HL-60 (cell line): ENCODE results near the gene SAP30L.

Experiments used
- DNase-seq, 2 experiments: peaks; one replicate each; pipeline ENCODE4 v3.0.0-alpha.2; 2010 to 2020; ENCODE audit warnings: low read depth in 1 of 2, low spot score in 1 of 2
- H3K27ac ChIP-seq: fragments of 250-450 bp; sonication (Bioruptor Pico); replicated peaks from 2 replicates; pipeline ENCODE4 v1.5.1; 2020; ENCODE audit warnings: mild to moderate bottlenecking, moderate library complexity
- H3K27me3 ChIP-seq: fragments of 250-450 bp; sonication (Bioruptor Pico); 2 replicates; pipeline ENCODE4 v1.5.1; 2021; ENCODE audit warnings: mild to moderate bottlenecking, moderate library complexity; ENCODE audit not compliant: insufficient read depth, poor library complexity, severe bottlenecking
- H3K4me3 ChIP-seq: replicated peaks from 2 replicates; pipeline ENCODE4 v1.5.1; 2011; ENCODE audit warnings: mild to moderate bottlenecking, control low read depth, low read length; ENCODE audit not compliant: insufficient read depth
- GABPA ChIP-seq: IDR thresholded peaks from 2 replicates; pipeline ENCODE4 v1.6.1; 2012; ENCODE audit warnings: low read depth
- POLR2AphosphoS5 ChIP-seq: IDR thresholded peaks from 2 replicates; pipeline ENCODE4 v1.6.1; 2012; ENCODE audit warnings: low read depth
- SPI1 ChIP-seq: IDR thresholded peaks from 2 replicates; pipeline ENCODE4 v1.6.1; 2012; ENCODE audit warnings: low read depth, mild to moderate bottlenecking, borderline replicate concordance
- TF ChIP-seq, protein P1 (sequence below): IDR thresholded peaks from 2 replicates; pipeline ENCODE4 v1.6.1; 2012; ENCODE audit warnings: low read depth; ENCODE audit not compliant: insufficient replicate concordance
- TF ChIP-seq, protein P2 (sequence below): IDR thresholded peaks from one replicate; pipeline ENCODE4 v1.5.1; 2011; ENCODE audit warnings: low read length, control low read depth, inconsistent platforms; ENCODE audit not compliant: insufficient read depth

The SAP30L gene

DNA sequence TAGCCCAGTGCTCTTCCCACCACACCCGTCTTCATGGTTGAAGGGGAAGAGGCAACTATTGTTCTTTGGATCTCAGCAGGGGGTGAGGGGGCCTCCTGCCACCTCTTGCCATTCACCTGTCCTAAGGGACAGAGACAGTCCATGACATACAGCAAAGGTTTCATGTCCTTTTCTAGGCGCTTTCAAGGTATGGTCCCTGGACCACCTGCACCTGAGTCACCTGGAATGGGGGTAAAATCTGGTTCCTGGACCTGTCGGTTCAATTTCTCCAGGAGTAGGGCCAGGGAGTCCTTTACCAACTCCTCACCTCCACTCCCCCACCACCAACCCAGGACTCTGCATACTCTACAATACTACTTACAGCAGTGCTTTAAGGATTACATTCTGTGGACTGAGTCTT lies 33.5 kb upstream of the SAP30L start:
- H3K4me3 ChIP-seq = no peak overlapping the region
- no peaks in the 10 kb centered on the region for H3K27me3 ChIP-seq
- no peak for DNase-seq
- no peak for TF ChIP-seq GABPA
- no peak for TF ChIP-seq POLR2AphosphoS5
- no peak for TF ChIP-seq SPI1
- TF ChIP-seq, protein P1, sequence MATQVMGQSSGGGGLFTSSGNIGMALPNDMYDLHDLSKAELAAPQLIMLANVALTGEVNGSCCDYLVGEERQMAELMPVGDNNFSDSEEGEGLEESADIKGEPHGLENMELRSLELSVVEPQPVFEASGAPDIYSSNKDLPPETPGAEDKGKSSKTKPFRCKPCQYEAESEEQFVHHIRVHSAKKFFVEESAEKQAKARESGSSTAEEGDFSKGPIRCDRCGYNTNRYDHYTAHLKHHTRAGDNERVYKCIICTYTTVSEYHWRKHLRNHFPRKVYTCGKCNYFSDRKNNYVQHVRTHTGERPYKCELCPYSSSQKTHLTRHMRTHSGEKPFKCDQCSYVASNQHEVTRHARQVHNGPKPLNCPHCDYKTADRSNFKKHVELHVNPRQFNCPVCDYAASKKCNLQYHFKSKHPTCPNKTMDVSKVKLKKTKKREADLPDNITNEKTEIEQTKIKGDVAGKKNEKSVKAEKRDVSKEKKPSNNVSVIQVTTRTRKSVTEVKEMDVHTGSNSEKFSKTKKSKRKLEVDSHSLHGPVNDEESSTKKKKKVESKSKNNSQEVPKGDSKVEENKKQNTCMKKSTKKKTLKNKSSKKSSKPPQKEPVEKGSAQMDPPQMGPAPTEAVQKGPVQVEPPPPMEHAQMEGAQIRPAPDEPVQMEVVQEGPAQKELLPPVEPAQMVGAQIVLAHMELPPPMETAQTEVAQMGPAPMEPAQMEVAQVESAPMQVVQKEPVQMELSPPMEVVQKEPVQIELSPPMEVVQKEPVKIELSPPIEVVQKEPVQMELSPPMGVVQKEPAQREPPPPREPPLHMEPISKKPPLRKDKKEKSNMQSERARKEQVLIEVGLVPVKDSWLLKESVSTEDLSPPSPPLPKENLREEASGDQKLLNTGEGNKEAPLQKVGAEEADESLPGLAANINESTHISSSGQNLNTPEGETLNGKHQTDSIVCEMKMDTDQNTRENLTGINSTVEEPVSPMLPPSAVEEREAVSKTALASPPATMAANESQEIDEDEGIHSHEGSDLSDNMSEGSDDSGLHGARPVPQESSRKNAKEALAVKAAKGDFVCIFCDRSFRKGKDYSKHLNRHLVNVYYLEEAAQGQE = no peak
- TF ChIP-seq, protein P2, sequence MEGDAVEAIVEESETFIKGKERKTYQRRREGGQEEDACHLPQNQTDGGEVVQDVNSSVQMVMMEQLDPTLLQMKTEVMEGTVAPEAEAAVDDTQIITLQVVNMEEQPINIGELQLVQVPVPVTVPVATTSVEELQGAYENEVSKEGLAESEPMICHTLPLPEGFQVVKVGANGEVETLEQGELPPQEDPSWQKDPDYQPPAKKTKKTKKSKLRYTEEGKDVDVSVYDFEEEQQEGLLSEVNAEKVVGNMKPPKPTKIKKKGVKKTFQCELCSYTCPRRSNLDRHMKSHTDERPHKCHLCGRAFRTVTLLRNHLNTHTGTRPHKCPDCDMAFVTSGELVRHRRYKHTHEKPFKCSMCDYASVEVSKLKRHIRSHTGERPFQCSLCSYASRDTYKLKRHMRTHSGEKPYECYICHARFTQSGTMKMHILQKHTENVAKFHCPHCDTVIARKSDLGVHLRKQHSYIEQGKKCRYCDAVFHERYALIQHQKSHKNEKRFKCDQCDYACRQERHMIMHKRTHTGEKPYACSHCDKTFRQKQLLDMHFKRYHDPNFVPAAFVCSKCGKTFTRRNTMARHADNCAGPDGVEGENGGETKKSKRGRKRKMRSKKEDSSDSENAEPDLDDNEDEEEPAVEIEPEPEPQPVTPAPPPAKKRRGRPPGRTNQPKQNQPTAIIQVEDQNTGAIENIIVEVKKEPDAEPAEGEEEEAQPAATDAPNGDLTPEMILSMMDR = no peak
- no peak overlapping the region for H3K27ac ChIP-seq

DNA sequence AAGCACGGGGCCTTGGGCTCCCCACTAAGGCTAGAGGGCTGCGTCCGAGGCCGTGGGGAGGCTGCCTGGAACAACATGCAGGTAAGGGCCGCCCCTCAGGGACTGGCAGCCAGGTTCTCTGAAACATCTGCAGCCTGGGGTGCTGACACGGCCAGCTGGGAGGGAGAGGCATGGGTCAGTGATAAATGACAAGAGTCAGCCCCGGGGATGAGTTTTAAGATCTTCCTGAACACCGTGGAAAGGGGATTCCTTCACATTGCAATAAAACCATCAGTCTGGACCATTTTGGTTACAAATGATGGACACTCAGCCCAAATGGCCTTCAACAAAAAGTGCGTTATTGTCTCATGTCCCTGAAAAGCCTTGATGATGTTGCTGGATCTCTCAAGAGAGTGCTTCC lies 32.9 kb upstream of the SAP30L start:
- DNase-seq = no peak
- H3K27me3 ChIP-seq = no peaks in the 10 kb centered on the region
- TF ChIP-seq GABPA (no peak), POLR2AphosphoS5 (no peak), SPI1 (no peak)
- TF ChIP-seq, protein P2 = no peak
- TF ChIP-seq, protein P1 = no peak
- no peak overlapping the region for H3K27ac ChIP-seq
- H3K4me3 ChIP-seq = no peak overlapping the region

DNA sequence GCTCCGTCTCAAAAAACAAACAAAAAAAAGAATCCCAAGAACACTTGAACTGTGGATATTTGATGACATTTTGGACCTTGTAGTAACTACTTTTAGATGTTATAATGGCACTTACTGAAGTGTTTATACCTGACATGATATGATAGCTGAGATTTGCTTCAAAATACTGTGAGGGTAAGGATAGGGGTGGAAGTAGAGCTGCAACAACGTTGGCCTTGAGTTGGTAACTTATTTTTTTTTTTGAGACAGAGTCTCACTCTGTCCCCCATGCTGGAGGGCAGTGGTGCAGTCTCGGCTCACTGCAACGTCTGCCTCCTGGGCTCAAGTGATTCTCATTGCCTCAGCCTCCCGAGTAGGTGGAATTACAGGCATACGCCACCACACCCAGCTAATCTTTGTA lies 30.7 kb upstream of the SAP30L start:
- Histone ChIP-seq H3K4me3 (no peak overlapping the region), H3K27me3 (no peaks in the 10 kb centered on the region), H3K27ac (no peak overlapping the region)
- TF ChIP-seq SPI1 = no peak
- TF ChIP-seq, protein P2 = no peak
- TF ChIP-seq GABPA = no peak
- TF ChIP-seq POLR2AphosphoS5 = no peak
- TF ChIP-seq, protein P1 = no peak
- no peak for DNase-seq
